ENCODE results near the gene TSPAN15.

DNA sequence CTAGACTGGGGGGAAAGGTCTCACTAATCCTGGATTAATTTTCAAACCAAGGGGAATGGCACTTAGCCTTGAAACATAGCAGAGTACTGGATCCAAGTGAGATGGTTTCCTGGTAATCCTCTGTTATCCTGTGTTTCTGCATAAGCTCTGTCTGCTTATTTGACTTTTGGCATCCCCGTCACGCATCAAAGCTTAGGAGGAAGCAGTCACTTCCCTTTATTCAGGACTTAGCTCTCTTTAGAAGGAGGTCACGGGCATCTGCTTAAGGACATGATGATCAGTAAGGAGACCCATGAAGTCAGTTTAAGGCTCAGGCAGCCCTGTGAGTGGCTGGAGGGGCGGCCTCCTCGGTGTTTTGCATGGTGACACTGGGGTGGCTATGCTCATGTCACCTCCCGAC is 30.0 kb downstream of the TSPAN15 start:
- TF ChIP-seq, protein P1, sequence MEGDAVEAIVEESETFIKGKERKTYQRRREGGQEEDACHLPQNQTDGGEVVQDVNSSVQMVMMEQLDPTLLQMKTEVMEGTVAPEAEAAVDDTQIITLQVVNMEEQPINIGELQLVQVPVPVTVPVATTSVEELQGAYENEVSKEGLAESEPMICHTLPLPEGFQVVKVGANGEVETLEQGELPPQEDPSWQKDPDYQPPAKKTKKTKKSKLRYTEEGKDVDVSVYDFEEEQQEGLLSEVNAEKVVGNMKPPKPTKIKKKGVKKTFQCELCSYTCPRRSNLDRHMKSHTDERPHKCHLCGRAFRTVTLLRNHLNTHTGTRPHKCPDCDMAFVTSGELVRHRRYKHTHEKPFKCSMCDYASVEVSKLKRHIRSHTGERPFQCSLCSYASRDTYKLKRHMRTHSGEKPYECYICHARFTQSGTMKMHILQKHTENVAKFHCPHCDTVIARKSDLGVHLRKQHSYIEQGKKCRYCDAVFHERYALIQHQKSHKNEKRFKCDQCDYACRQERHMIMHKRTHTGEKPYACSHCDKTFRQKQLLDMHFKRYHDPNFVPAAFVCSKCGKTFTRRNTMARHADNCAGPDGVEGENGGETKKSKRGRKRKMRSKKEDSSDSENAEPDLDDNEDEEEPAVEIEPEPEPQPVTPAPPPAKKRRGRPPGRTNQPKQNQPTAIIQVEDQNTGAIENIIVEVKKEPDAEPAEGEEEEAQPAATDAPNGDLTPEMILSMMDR (IDR thresholded peaks at IDR 0.05): no peak
- TF ChIP-seq POLR2A (IDR thresholded peaks at IDR 0.05): no peak
